Immature natural killer cell (primary cell): ENCODE measurements around the gene ANXA10. TPM values are rescaled to one million over a fixed set of nuclear protein-coding genes. Genes with fewer than 3 reads are reported as not detected.
"Not testable (repeated sequence)": the region's sequence is repeated elsewhere in the genome, so short reads cannot be mapped to it uniquely, and the experiment has no call there.

ENCODE experiments used
- DNase-seq, 3 donors: peaks; one replicate each; pipeline ENCODE4 v3.0.0; 2022; ENCODE audit warnings: mixed read lengths in 1 of 3
- H3K27ac Mint-ChIP-seq, 6 donors: one replicate each; pipeline ENCODE4 v1.8.0; 2020; ENCODE audit warnings: mixed read lengths in 6 of 6, mild to moderate bottlenecking in 5 of 6, inconsistent platforms in 4 of 6, moderate library complexity in 3 of 6
- H3K27me3 Mint-ChIP-seq, 3 donors: one replicate each; pipeline ENCODE4 v1.8.0; 2020 to 2021; ENCODE audit warnings: low read depth in 3 of 3, mild to moderate bottlenecking in 3 of 3, mixed read lengths in 3 of 3, moderate library complexity in 3 of 3, inconsistent platforms in 1 of 3
- H3K36me3 Mint-ChIP-seq, 3 donors: one replicate each; pipeline ENCODE4 v1.8.0; 2020; ENCODE audit warnings: mixed read lengths in 3 of 3, inconsistent platforms in 2 of 3, mild to moderate bottlenecking in 2 of 3
- H3K4me1 Mint-ChIP-seq, 2 donors: one replicate each; pipeline ENCODE4 v1.8.0; 2020; ENCODE audit warnings: inconsistent platforms in 2 of 2, mild to moderate bottlenecking in 2 of 2, mixed read lengths in 2 of 2, moderate library complexity in 1 of 2
- H3K4me3 Mint-ChIP-seq, 5 donors: one replicate each; pipeline ENCODE4 v1.8.0; 2020; ENCODE audit warnings: mild to moderate bottlenecking in 5 of 5, mixed read lengths in 5 of 5, inconsistent platforms in 3 of 5, moderate library complexity in 3 of 5
- H3K9me3 Mint-ChIP-seq, 6 donors: one replicate each; pipeline ENCODE4 v1.8.0; 2020; ENCODE audit warnings: mild to moderate bottlenecking in 6 of 6, mixed read lengths in 6 of 6, inconsistent platforms in 4 of 6, moderate library complexity in 3 of 6
- polyA plus RNA-seq, 3 donors: library from polyadenylated mRNA; unstranded; fragments of 300-500 nt; fragmentation: Illumina TruSeq; gene quantifications; one replicate each; pipeline ENCODE4 v1.2.3, GENCODE V29; 2021

Gene ANXA10
- polyA plus RNA-seq, 3 donors from 2014 or later = not detected

DNA sequence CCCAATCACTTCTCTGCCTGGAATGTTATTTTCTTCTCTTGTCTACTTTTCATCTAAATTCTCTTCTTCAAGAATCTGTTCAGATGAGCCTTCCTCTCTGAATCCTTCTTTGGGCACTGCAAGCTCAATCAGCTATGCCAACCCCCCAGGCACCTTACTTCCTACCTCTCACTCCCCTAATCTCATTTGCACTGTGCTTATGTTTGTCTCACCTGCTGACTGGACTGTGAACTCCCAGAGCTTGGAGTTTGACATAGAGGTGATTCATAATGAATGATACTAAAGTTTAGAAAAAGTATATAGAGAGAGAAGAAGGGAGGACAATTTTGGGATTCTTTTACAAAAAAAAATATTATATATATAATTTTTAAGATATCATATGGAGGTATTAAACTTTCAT is 36.3 kb downstream of the ANXA10 start:
- H3K4me1 Mint-ChIP-seq = no peaks in the 10 kb centered on the region
- H3K9me3 Mint-ChIP-seq = peaks cover 0 to 20% (median 3%) of the 10 kb centered on the region in 6 donors
- peaks cover 0 to 3% (median 0%) of the 10 kb centered on the region in 3 donors for H3K36me3 Mint-ChIP-seq
- no peak overlapping the region for H3K4me3 Mint-ChIP-seq
- no peak for DNase-seq
- no peak overlapping the region for H3K27ac Mint-ChIP-seq
- H3K27me3 Mint-ChIP-seq = peaks cover 0 to 2% (median 0%) of the 10 kb centered on the region in 3 donors

DNA sequence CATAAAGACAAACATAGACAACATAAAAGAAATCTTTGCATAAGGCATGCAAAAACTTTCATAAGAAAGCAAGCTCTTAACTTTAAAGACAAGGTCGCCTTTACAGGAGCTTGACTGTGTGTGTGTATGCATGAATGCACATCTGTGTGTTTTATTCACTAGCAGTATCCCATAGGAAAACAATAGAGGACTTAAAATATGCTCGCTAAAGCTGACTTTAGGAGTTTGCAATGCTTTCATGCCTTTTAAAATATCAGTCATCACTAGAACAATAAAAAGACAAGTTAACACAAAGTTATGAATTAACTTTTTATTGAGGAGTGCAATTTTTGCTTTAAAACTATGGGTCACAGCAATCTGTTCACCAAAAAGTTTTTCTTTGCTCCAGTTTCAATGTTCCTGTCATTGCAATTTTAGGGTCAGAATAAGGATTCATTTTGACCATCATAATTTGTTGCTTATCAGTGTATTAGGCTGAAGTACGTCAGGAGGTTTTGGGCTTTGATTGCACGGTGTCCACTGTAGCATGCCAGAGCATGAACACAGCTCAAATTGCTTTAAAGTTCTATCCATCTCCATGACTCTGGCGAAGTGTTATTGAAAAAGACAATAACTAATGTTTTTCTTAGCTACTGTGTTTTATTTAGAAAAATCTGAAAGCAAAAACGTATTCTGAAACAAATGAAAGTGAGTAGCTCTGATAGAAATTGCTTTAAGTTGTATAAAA is 36.9 kb downstream of the ANXA10 start:
- no peak overlapping the region for H3K4me3 Mint-ChIP-seq
- H3K9me3 Mint-ChIP-seq = peaks cover 0 to 16% (median 3%) of the 10 kb centered on the region in 6 donors

DNA sequence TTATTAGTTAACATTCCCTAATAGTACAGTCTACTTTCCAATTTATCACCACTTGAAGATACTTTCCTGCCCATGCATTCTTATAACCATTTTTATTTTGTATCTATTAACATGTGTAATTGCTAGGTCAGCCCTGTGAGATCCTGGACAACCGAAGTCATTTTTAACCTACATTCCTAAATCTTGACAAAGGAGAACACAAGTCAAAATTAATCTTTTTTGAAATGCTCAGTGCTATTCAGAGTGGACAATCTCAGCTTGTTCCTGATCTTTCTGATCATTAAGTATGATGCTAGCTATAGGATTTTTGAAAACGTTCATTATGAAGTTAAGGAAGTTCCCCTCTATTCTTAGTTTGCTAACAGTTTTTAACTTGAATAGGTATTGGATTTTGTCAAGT is 37.5 kb downstream of the ANXA10 start:
- peaks cover 0 to 10% (median 3%) of the 10 kb centered on the region in 6 donors for H3K9me3 Mint-ChIP-seq
- no peaks in the 10 kb centered on the region for H3K4me1 Mint-ChIP-seq
- H3K27me3 Mint-ChIP-seq = peaks cover 0 to 2% (median 0%) of the 10 kb centered on the region in 3 donors
- no peak overlapping the region for H3K27ac Mint-ChIP-seq
- H3K36me3 Mint-ChIP-seq = peaks cover 0 to 3% (median 0%) of the 10 kb centered on the region in 3 donors
- H3K4me3 Mint-ChIP-seq = no peak overlapping the region
- DNase-seq = no peak

More for the DNA sequence above, 36.9 kb downstream of the ANXA10 start:
- Mint-ChIP-seq H3K27ac (no peak overlapping the region), H3K4me1 (no peaks in the 10 kb centered on the region), H3K27me3 (peaks cover 0 to 2% (median 0%) of the 10 kb centered on the region in 3 donors), H3K36me3 (peaks cover 0 to 3% (median 0%) of the 10 kb centered on the region in 3 donors)
- no peak for DNase-seq

DNA sequence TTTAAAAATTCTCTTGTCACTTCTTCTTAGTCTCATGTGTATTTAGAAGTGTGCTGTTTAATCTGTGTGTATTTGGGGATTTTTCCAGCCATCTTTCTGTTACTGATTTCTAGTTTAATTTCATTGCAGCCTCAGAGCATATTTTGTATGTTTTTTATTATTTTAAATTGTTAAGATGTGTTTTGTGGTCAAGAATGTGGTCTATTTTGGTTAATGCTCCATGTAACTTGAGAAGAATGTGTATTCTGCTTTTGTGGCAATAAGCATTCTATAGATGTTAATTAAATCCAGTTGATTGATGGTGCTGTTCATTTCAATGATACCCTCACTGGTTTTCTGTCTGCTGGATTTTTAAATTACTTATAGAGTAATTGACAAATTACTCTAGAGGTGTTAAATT is 38.9 kb downstream of the ANXA10 start:
- Mint-ChIP-seq H3K4me1 (no peaks in the 10 kb centered on the region), H3K27me3 (peaks cover 2% of the 10 kb centered on the region in 3 donors), H3K9me3 (peaks cover 0 to 10% (median 1%) of the 10 kb centered on the region in 6 donors), H3K27ac (no peak overlapping the region), H3K4me3 (no peak overlapping the region), H3K36me3 (peaks cover 0 to 3% (median 0%) of the 10 kb centered on the region in 3 donors)
- no peak for DNase-seq

DNA sequence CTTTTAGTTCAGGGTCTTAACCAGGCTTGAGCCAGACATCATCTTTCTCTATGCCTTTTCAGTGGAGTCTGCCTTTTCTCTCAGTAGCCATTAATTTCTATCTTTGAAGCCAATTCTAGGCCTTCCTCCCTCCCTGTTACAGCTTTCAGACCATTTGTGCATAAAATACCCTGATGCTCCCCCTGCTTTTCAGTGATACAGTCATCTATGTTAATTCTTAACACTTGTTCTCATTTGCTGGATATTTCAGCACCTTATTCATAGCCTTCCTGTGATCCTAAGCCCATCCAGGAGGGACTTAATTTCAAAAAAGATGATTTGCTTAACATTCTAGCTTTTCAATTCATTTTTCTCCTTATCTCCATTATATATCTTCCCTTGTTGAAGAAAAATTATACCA is 42.3 kb downstream of the ANXA10 start:
- Mint-ChIP-seq H3K27ac (no peak overlapping the region), H3K4me3 (no peak overlapping the region), H3K27me3 (peaks cover 0 to 2% (median 2%) of the 10 kb centered on the region in 3 donors)

DNA sequence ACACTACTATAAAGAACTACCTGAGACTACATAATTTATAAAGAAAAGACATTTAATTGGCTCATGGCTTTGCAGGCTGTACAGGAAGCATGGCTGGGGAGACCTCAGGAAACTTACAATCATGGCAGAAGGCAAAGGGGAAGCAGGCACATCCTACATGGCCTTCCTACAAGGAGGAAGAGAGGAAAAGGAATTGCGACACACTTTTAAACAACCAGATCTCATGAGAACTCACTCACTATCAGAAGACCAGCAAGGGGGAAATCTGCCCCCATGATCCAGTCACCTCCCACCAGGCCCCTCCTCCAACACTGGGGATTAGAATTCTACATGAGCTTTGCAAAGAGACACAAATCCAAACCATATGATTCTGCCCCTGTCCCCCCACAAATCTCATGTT is 43.5 kb downstream of the ANXA10 start:
- H3K4me3 Mint-ChIP-seq, H3K27ac Mint-ChIP-seq, H3K4me1 Mint-ChIP-seq, H3K27me3 Mint-ChIP-seq, DNase-seq, H3K36me3 Mint-ChIP-seq: not testable (repeated sequence)
- H3K9me3 Mint-ChIP-seq = peaks cover 0 to 10% (median 0%) of the 10 kb centered on the region in 6 donors

More for the DNA sequence above, 42.3 kb downstream of the ANXA10 start:
- no peaks in the 10 kb centered on the region for H3K4me1 Mint-ChIP-seq
- no peaks in the 10 kb centered on the region for H3K36me3 Mint-ChIP-seq
- DNase-seq = no peak
- H3K9me3 Mint-ChIP-seq = peaks cover 0 to 10% (median 0%) of the 10 kb centered on the region in 6 donors

DNA sequence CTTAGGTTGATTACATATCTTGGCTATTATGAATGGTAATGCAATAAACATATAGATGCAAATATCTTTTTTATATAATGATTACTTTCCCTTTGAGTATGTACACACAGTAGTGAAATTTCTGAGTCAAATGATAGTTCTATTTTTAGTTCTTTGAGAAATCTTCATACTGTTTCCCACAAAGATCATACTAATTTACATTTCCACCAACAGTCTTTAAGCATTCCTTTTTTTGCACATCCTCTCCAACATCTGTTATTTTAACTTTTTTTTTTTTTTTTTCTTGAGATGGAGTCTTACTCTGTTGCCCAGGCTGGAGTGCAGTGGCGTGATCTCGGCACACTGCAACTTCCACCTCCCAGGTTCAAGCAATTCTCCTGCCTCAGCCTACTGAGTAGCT is 45.4 kb downstream of the ANXA10 start:
- not testable (repeated sequence) for H3K4me3 Mint-ChIP-seq, H3K4me1 Mint-ChIP-seq, DNase-seq, H3K36me3 Mint-ChIP-seq, H3K9me3 Mint-ChIP-seq, H3K27me3 Mint-ChIP-seq, H3K27ac Mint-ChIP-seq

DNA sequence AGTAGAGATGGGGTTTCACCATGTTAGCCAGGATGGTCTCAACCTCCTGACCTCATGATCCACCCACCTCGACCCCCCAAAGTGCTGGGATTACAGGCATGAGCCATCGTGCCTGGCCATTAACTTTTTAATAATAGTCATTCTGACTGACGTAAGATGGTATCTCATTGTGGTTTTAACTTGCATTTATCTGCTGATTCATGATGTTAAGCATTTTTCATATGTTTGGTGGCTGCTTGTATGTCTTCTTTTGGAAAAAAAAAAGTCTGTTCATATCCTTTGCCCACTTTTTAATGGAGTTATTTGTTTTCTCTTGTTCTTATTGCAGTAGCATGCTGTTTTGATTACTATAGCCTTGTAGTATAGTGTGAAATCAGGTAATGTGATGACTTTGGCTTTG is 45.8 kb downstream of the ANXA10 start:
- H3K27ac Mint-ChIP-seq = no peak overlapping the region
- no peak overlapping the region for H3K4me3 Mint-ChIP-seq
- no peaks in the 10 kb centered on the region for H3K9me3 Mint-ChIP-seq

DNA sequence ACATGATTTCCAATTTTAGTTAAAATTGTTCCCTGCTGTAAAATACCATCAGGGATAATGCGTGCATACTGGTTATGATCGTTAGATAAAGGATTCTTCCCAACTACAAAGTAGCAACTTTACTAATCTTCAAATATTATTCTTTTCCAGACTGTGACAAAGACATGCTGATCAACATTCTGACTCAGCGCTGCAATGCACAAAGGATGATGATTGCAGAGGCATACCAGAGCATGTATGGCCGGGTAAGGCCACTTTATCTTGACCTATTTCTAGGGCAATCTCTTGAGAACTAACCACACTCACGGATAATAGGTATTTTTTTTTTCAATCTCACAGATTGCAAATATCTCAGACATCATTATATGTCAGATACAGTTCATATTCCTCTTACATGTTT is 47.0 kb downstream of the ANXA10 start:
- Mint-ChIP-seq H3K36me3 (no peaks in the 10 kb centered on the region), H3K27ac (no peak overlapping the region), H3K4me1 (no peaks in the 10 kb centered on the region), H3K9me3 (no peaks in the 10 kb centered on the region), H3K27me3 (peaks cover 0 to 6% (median 2%) of the 10 kb centered on the region in 3 donors), H3K4me3 (no peak overlapping the region)
- DNase-seq = no peak

More for the DNA sequence above, 45.8 kb downstream of the ANXA10 start:
- Mint-ChIP-seq H3K27me3 (peaks cover 0 to 6% (median 2%) of the 10 kb centered on the region in 3 donors), H3K4me1 (no peaks in the 10 kb centered on the region), H3K36me3 (no peaks in the 10 kb centered on the region)
- DNase-seq = no peak

DNA sequence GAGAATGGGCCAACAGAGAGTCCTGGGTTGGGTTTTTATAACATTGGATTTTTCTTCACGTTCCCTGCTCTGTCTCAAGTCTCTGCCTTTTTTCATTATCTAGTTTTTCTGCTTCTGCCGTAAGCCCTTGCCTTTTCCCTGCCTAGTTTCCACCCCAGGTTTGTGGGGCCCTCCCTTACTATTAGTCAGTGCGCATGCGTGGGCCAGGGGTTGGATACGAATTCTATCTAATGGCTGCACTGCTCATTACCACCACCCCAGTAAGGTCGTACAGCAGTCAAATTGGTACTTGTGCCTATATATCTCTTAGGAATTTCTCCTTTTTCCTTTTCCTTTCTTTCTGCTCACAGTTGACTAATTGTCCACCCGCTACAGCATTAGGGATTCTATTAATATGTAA is 49.4 kb downstream of the ANXA10 start:
- H3K4me1 Mint-ChIP-seq = no peaks in the 10 kb centered on the region
- no peak overlapping the region for H3K4me3 Mint-ChIP-seq
- H3K9me3 Mint-ChIP-seq = no peaks in the 10 kb centered on the region
- H3K27ac Mint-ChIP-seq = no peak overlapping the region
- DNase-seq = no peak
- H3K27me3 Mint-ChIP-seq = peaks cover 0 to 4% (median 0%) of the 10 kb centered on the region in 3 donors
- H3K36me3 Mint-ChIP-seq = no peaks in the 10 kb centered on the region

DNA sequence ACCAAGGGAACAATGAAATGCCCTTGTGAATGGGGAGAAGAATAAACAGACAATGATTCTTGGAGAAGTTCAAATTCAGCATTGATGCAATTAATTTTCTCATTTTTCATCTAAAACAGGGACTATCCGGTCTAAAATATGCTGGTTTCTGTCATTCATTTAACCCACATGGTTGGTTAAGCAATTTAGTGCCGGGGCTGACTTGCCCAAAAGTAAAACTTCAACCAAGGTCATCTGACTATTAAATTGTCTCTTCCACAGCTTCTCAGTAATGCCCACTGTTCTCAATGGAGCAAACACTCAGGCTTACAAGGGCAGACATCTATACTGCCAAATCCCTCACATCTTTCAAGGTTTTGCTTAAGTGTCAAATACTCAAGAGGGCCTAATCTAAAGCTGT is 51.3 kb downstream of the ANXA10 start:
- H3K27ac Mint-ChIP-seq = no peak overlapping the region
- H3K27me3 Mint-ChIP-seq = peaks cover 0 to 4% (median 0%) of the 10 kb centered on the region in 3 donors
- DNase-seq = no peak
- no peaks in the 10 kb centered on the region for H3K4me1 Mint-ChIP-seq
- H3K36me3 Mint-ChIP-seq = no peaks in the 10 kb centered on the region
- no peak overlapping the region for H3K4me3 Mint-ChIP-seq
- H3K9me3 Mint-ChIP-seq = no peaks in the 10 kb centered on the region

DNA sequence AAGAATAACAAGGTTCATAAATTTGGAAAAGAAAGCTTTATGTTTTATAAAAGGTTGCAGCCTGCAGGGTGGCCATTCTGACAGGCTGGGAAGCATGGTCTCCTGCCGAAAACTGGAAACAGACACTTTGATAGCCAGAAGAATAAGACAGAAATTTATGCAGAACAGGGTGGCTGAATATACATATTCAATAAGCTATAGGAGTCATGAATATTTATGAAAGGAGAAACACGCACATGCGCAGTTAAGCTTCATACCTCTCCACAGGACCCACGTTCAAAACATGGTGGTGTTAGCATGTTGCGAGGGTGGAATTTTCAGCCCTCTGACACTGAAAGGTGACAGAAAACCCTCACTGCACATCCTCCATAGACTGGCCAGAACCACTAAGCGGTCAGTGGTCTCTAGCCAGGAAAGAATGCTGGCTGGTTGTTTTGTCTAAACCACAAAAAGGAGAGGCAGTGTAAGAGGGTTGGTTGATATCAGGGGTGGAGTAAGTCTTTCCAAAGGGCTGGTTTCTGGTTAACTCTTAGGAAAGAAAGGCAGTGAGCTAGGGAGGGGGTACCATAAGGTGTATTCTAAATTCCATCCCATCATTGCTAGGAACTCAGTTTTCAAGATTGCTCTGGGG is 58.2 kb downstream of the ANXA10 start:
- no peak overlapping the region for H3K4me3 Mint-ChIP-seq
- no peak for DNase-seq
- H3K4me1 Mint-ChIP-seq = peaks cover 4 to 14% of the 10 kb centered on the region in 2 donors
- no peaks in the 10 kb centered on the region for H3K36me3 Mint-ChIP-seq
- H3K9me3 Mint-ChIP-seq = no peaks in the 10 kb centered on the region
- no peak overlapping the region for H3K27ac Mint-ChIP-seq
- peaks cover 0 to 4% (median 2%) of the 10 kb centered on the region in 3 donors for H3K27me3 Mint-ChIP-seq

DNA sequence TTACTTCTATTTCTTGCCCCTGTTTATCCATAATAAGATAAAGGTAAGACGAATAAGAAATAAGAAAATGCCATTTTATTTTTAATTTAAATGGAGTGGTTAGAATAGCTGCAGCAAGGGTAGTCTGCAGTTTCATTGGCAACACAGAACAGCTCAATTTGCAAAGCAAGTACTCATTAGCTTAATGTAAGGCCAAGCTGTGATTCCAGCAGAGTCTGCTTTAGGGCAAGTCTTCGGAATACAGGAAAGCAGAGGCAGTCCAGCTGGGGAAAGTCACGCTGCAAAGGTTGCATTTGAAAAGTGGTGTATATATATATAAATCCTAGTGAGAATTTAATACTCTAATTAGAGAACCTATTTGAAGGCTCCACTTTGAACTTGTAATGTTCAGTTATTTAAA is 59.0 kb downstream of the ANXA10 start:
- DNase-seq = no peak
- Mint-ChIP-seq H3K27me3 (peaks cover 0 to 4% (median 2%) of the 10 kb centered on the region in 3 donors), H3K4me3 (no peak overlapping the region), H3K27ac (no peak overlapping the region), H3K9me3 (no peaks in the 10 kb centered on the region), H3K4me1 (peaks cover 4 to 14% of the 10 kb centered on the region in 2 donors), H3K36me3 (no peaks in the 10 kb centered on the region)

DNA sequence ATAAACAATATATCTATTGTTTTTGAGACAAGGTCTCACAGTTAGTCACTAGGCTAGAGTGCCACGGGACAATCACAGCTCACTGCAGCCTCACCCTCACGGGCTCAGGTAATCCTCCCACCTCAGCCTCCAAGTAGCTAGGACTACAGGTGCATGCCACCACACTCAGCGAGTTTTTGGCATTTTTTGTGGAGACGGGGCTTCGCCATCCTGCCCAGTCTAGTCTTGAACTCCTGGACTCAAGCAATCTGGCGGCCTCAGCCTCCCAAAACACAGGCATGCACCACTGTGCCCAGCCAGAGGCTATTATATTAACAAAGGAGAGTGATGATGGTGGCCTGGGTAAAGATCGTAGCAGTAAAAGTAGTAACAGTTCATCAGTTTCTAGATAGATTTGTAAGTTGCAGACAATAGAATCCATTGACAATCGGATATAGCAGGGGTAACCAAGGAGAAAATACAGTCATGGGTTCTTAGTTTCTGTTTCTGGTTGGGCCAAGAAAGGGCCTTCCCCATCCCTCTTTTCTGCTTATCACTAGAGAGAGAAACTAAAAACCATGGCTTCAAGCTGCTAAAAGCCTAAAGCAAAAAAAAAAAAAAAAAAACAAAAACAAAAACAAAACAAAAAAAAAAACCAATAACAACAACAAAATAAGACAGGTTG is 60.6 kb downstream of the ANXA10 start:
- H3K27me3 Mint-ChIP-seq = peaks cover 0 to 5% (median 2%) of the 10 kb centered on the region in 3 donors
- peak overlapping the region in 4 of 5 donors; percentile 26 to 58 (median 52) for H3K4me3 Mint-ChIP-seq
- no peaks in the 10 kb centered on the region for H3K9me3 Mint-ChIP-seq
- H3K4me1 Mint-ChIP-seq = peaks cover 4 to 14% of the 10 kb centered on the region in 2 donors
- no peak for DNase-seq
- H3K36me3 Mint-ChIP-seq = no peaks in the 10 kb centered on the region
- H3K27ac Mint-ChIP-seq = no peak overlapping the region
